Esophagus muscularis mucosa (tissue), 4 donors: Measurements from ENCODE around the gene MPI. TPM values are rescaled to one million over a fixed set of nuclear protein-coding genes. Genes with fewer than 3 reads are reported as not detected.

Experiments
- DNase-seq: peaks from one replicate; pipeline ENCODE4 v3.0.0-alpha.2; 2017; ENCODE audit errors: extremely low spot score
- H3K27ac ChIP-seq, 4 donors: fragments of 200-600 bp; sonication (generic); replicated peaks in 1 of 4; 1 replicate in 3 of 4; 2 replicates in 1 of 4; pipeline ENCODE4 v1.5.1; 2016 to 2019; ENCODE audit warnings: mild to moderate bottlenecking in 1 of 4
- H3K27me3 ChIP-seq, 4 donors: fragments of 200-600 bp; sonication (generic); one replicate each; pipeline versions ENCODE4 v1.5.1 to v1.6.0; 2016 to 2019
- H3K36me3 ChIP-seq, 4 donors: fragments of 200-600 bp; sonication (generic); one replicate each; pipeline ENCODE4 v1.5.1; 2016 to 2019
- H3K4me1 ChIP-seq, 4 donors: fragments of 200-600 bp; sonication (generic); one replicate each; pipeline ENCODE4 v1.5.1; 2016 to 2019
- H3K4me3 ChIP-seq, 4 donors: fragments of 200-600 bp; sonication (generic); 1 replicate in 2 of 4; 2 replicates in 2 of 4; pipeline ENCODE4 v1.5.1; 2016 to 2019; ENCODE audit warnings: mild to moderate bottlenecking in 4 of 4, moderate library complexity in 1 of 4
- H3K9me3 ChIP-seq, 4 donors: fragments of 200-600 bp; sonication (generic); 1 replicate in 3 of 4; 2 replicates in 1 of 4; pipeline ENCODE4 v1.5.1; 2016 to 2019
- CTCF ChIP-seq, 3 experiments: fragments of 200-600 bp in 2 of 3; fragments of 450-650 bp in 1 of 3; sonication (generic) in 2 of 3; IDR thresholded peaks; one replicate each; pipeline ENCODE4 v1.5.1; 2017 to 2019; ENCODE audit warnings: antibody characterized with exemption in 3 of 3, mild to moderate bottlenecking in 2 of 3, moderate library complexity in 1 of 3
- EP300 ChIP-seq: sonication (generic); formaldehyde crosslinking; IDR thresholded peaks from one replicate; pipeline ENCODE4 v1.6.1; 2017; ENCODE audit warnings: antibody characterized with exemption
- POLR2A ChIP-seq: fragments of 450-650 bp; IDR thresholded peaks from one replicate; pipeline ENCODE4 v1.6.1; 2017; ENCODE audit warnings: antibody characterized with exemption, moderate library complexity, mild to moderate bottlenecking, low read depth
- POLR2AphosphoS5 ChIP-seq, 2 donors: sonication (generic); formaldehyde crosslinking; IDR thresholded peaks; one replicate each; pipeline ENCODE4 v1.6.1; 2017; ENCODE audit warnings: antibody characterized with exemption in 2 of 2
- WGBS: methylation state at CpG from one replicate; pipeline ENCODE4 v1.1.5; 2018; 5-methylcytosine and 5-hydroxymethylcytosine counted together
- intact Hi-C: fragments of 100-400 bp; cut with DNase I; formaldehyde crosslinking; loops from one replicate; pipeline ENCODE4 v1.15.1; 2023
- total RNA-seq, 4 donors: library from RNA; depleted of rRNA; stranded (reverse); fragments of >200 nt; gene quantifications; one replicate each; pipeline versions ENCODE4 v1.1.0 to v1.2.1, GENCODE V29; 2016

MPI gene, protein sequence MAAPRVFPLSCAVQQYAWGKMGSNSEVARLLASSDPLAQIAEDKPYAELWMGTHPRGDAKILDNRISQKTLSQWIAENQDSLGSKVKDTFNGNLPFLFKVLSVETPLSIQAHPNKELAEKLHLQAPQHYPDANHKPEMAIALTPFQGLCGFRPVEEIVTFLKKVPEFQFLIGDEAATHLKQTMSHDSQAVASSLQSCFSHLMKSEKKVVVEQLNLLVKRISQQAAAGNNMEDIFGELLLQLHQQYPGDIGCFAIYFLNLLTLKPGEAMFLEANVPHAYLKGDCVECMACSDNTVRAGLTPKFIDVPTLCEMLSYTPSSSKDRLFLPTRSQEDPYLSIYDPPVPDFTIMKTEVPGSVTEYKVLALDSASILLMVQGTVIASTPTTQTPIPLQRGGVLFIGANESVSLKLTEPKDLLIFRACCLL
- total RNA-seq, result 10 to 100 TPM; 37.4 to 50.7 (median 44.0) TPM

GRCh38 chr15:74889883-74890664, at the start of gene MPI:
Gene MPI (plus strand): TSS chr15:74890042. CDS start chr15:74890074, 32 bp downstream.
- intact Hi-C loops, result no loop called here
- 4% methylated on average over 24 of the region's 47 CpGs for WGBS
- H3K9me3 ChIP-seq, result no peaks in the 10 kb centered on the region
- peaks cover 0 to 31% (median 21%) of the 10 kb centered on the region in 4 donors for H3K36me3 ChIP-seq
- peaks cover 14 to 24% (median 22%) of the 10 kb centered on the region in 4 donors for H3K4me1 ChIP-seq
- H3K27ac ChIP-seq, result peak within 1 kb of the TSS; percentile 78 to 83 (median 80)
- H3K27me3 ChIP-seq, result no peaks in the 10 kb centered on the region
- peak; percentile 96 for DNase-seq
- TF ChIP-seq POLR2AphosphoS5 (IDR thresholded peaks at IDR 0.05) (peak; percentile 79 to 88), POLR2A (no peak), CTCF (IDR thresholded peaks at IDR 0.05) (peak; percentile 16 to 47 (median 31)), EP300 (no peak)
- H3K4me3 ChIP-seq, result peak within 1 kb of the TSS; percentile 73 to 97 (median 84)

GRCh38 chr15:74840851-74841775, 48.7 kb upstream of the MPI start:
- DNase-seq, result no peak
- no peaks in the 10 kb centered on the region for H3K27me3 ChIP-seq
- H3K4me1 ChIP-seq, result peaks cover 20 to 46% (median 31%) of the 10 kb centered on the region in 4 donors
- H3K4me3 ChIP-seq, result no peak overlapping the region
- intact Hi-C loops, result no loop called here
- no peaks in the 10 kb centered on the region for H3K9me3 ChIP-seq
- TF ChIP-seq POLR2A (no peak), CTCF (IDR thresholded peaks at IDR 0.05) (no peak), EP300 (no peak), POLR2AphosphoS5 (IDR thresholded peaks at IDR 0.05) (no peak)
- no peak overlapping the region for H3K27ac ChIP-seq
- H3K36me3 ChIP-seq, result peaks cover 4 to 71% (median 66%) of the 10 kb centered on the region in 4 donors
- 92% methylated on average over 9 of the region's 9 CpGs for WGBS

DNA sequence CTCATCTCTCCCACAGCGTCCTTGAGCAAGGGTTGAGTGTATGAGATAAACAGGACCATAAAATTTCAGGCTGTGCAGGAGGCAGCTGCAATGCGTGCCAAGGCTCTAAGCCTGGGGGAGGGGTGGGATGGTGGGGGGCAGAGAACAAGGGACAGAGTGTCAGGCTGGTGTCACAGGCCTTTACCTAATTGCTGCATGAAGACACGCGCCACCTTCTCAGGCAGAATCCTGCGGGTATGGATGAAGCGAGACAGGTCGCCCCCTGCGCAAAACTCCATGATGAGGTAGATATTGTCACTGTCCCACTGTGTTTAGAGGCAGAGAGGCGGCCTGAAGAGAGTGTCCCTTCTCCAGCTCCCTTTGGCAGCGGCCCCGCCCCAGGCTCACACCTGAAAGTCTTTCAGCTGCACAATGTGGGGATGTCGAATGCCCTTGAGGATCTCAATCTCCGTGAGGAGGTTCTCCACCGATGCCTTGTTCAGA, 47.9 kb upstream of the MPI start:
- no peak for DNase-seq
- Histone ChIP-seq H3K4me1 (peaks cover 20 to 46% (median 31%) of the 10 kb centered on the region in 4 donors), H3K4me3 (peak overlapping the region; percentile 82 to 99 (median 92)), H3K36me3 (peaks cover 2 to 71% (median 63%) of the 10 kb centered on the region in 4 donors), H3K9me3 (no peaks in the 10 kb centered on the region), H3K27me3 (no peaks in the 10 kb centered on the region), H3K27ac (peak overlapping the region in 2 of 4 donors; percentile 87 to 90)
- TF ChIP-seq CTCF (IDR thresholded peaks at IDR 0.05), result no peak
- no peak for TF ChIP-seq POLR2AphosphoS5 (IDR thresholded peaks at IDR 0.05)
- no peak for TF ChIP-seq POLR2A
- no peak for TF ChIP-seq EP300
- WGBS, result 82% methylated on average over 13 of the region's 14 CpGs
- intact Hi-C loops, result no loop called here
